HG02798 (cell line): Measurements from ENCODE around the gene SOX12.
"Not testable (repeated sequence)": the region's sequence is repeated elsewhere in the genome, so short reads cannot be mapped to it uniquely, and the experiment has no call there.

Source experiments
- ATAC-seq: cut with Tn5 transposase; IDR thresholded peaks from one replicate; pipeline ENCODE4 v1.9.1; 2021; ENCODE audit warnings: mild to moderate bottlenecking; ENCODE audit not compliant: unreplicated experiment, poor library complexity

Gene SOX12

GRCh38 chr20:358891-359555, 33.7 kb downstream of the SOX12 start:
- no peak for ATAC-seq

DNA sequence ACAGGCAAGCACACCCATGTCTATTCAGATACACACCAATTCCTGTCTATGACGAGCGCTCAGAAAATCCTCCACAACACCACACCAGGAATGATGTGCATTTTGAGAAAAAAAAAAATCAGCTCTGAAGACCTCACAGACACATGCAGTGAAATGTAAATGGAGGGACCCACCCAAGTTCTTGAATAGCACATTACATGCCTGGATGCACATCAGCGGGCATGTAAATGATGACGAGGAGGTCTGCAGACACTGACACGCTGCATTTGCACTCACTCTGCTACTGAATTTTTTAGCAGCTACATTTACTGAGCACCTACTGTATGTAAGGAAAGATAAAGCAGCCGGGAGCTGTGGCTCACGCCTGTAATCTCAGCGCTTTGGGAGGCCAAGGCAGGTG, 36.2 kb downstream of the SOX12 start:
- ATAC-seq: no peak

- no peak for ATAC-seq
Observed at GRCh38 chr20:362271-363254, 37.2 kb downstream of the SOX12 start.

DNA sequence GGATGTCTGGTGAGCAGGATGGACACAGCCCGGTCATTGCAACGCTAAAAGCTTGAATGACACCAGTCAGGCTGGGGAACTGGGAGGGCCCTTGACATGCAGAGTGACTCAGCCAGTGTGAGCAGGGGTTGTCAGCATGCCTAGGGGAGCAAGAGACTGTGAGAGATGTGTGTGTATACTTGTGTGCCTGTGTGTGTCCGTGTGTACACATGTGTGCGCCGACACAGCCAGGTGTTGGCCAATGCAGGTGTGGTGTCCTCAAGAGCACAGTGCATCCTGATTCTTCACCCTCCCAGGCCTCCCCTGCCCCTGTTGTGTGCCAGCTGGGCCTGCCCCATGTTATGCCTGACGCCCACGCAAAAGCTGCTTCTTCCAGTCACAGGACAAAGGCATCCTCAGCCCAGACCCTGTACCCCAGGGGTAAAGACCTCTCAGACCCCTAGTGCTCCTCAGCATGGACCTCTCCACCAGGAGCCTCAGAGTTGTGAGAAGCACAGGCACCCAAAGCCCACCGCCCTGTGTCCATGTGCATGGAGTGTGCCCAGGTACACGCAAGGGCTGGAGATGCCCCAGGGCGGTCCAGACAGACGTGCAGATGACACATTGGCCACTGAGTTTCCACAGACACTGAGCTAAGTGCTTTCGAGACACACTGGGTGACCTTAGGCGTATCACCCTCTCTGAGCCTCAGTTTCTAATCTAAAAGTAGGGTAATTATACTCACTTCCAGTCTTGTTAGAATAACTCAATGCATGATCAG, 38.1 kb downstream of the SOX12 start:
- ATAC-seq: no peak

- no peak for ATAC-seq
Observed at GRCh38 chr20:364905-365794, 39.8 kb downstream of the SOX12 start.

DNA sequence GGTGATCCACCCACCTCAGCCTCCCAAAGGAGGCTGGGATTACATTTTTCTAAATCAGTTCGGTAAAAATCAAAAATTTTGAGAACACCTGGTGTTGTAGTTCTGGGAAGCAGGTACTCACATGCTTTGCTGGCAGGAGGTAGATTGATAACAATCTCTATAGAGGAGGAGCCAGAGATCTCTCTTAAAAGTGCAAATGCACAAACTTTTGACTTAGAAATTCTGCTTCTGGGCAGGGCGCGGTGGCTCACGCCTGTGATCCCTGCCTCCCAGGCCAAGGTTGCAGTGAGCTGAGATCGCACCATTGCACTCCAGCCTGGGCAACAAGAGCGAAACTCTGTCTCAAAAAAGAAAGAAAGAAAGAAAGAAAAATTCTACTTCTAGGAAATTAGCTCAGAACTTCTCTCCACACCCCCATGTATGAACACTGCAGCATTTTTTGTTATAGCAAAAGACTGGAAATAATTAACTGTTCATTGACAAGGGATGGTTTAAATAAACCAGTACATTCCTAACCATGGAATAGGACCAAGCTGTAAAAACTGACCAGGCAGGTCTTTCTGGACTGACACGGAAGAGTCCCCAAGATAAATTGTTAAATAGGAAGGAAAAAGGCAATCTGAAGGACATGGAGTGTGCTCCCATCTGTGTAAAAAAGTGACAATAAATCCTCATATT, 40.8 kb downstream of the SOX12 start:
- no peak for ATAC-seq

- ATAC-seq: no peak
Observed at GRCh38 chr20:366719-367485, 41.5 kb downstream of the SOX12 start.

DNA sequence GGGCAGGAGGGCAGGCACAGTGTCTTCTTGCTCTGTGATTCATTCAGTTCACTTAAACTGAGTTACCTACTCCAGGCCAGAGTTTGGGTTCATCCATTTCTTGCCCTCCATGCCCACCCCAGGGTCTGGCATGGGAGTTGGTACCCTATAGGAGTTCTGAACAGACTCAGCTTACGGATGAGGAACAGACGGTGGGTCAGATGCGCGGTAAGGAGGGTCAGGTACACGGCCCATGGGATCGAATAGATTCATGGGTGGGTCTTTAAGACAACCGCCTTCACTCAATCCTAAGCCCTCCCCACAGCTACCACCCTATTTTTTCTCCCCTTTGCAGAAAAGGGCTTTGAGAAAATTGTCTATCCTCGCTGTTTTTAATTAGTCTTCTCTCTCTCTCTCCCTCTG, 42.1 kb downstream of the SOX12 start:
- ATAC-seq: no peak

GRCh38 chr20:368915-369314, 43.6 kb downstream of the SOX12 start:
- ATAC-seq: no peak

DNA sequence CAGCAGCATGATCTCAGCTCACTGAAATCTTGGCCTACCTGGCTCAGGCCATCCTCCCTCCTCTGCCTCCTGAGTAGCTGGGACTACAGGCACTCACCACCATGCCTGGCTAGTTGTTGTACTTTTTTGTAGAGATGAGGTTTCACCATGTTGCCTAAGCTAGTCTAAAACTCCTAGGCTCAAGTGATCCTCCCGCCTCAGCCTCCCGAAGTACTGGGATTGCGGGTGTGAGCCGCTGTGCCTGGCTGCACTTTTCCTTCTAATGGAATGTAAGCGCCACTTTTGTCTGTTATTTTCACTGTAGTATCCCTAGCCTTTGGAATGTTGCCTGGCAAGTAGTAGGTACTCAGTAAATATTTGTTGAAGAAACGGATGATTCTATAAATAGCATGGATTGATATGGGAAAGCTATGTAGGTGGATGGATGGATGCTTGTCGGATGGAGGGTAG, 44.8 kb downstream of the SOX12 start:
- ATAC-seq: no peak

DNA sequence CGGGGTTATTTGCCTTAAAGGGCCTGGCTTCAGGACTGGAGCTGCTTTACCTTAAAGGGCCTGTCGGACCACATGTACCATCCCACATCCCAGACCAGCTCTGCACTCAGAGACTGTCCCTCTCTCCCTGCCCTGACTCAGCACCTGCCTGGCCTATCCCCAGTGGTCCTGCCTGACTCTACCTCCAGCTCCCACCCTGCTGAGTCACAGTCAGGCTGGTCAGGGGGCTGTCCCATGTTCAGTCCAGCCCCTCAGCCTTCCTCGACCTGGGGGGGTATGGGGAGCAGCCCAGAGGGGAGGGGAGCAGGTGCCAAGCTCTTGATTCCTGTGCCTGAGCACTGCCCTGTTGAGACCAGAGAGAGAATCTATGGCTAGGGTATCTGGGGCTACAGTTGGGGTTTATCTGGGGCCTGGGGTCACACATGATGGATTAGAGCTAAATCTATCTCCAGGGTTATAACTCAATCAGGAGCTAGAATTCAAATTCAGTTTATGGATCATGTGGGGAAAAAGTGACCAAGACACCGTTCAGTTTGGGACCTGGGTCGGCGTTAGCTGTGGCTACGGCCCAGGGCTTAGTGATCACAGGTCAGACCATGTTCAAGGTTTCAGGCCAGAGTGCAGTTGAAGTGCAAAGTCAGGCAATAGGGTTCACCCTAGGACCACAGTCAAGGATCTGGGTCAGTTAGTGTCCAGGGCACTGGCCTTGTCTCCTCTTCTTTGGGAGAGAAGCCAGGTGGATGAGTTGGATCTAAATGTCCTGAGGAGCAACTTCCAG, 45.8 kb downstream of the SOX12 start:
- no peak for ATAC-seq

DNA sequence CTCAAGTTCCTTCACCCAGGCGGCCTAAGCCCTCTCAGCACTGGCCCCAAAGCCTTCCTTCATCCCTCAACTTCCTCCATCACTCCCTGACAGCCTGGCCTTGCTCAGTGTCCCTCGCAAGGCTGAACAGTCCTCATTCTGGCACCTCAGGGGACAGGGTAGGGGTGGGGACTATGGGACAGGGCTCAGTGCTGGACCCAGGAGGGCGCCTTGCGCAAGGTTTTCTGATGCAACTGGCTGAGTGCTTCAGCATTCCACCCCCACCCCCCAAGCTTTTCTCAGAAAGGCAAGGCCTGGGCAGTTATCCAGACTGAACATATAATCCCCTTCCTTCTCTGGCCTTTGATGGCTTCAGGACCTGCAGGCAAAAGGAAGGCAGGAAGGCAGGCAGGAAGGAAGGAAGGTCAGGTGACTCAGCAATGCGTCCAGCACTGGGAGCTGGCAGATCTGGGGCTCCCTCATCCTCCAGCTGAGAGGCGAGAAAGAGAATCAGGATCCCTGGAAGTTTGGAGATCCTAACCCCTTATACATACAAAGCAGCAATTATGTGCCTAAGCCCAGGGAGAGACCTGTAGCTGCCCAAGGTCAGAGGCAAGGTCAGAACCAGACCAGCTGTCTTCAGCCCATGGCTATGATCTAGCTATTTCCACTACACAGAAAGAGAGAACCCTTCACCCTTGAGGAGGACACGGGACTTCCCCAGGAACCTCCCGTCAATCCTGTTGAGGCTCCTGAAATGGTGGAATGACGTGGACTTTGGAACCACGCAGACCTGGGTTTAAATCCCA, 46.6 kb downstream of the SOX12 start:
- ATAC-seq: no peak

- ATAC-seq: not testable (repeated sequence)
Observed at GRCh38 chr20:372543-373082, 47.3 kb downstream of the SOX12 start.

DNA sequence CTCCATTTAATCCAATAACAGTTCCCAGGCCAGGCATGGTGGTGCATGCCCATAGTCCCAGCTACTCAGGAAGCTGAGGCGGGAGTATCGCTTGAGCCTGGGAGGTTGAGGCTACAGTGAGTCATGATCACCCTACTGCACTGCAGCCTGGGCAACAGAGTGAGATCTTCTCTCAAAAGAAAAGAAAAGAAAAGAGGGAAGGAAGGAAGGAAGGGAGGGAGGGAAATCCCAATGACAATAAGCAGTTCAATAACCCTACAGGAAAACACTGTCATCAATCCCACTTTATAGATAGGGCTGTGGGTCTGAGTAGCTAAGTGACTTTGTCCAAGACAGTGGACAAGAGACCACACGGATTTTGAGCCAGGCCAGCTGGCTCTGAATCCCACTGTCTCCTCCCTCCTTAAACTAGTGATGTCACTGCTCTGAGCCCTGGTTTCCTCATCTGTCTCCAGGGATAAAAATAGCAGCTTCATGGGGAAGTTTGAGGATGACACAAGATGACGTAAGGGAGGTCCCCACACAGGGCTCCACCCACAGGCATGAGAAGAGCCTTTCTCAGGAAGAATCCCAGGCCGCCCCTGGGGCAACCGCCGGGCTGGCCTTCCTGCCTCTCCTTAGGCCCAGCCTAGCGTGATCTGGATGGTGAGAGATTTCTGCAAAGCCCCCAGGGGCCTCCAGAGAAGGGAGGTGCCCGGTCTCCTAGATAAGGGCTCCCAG, 48.0 kb downstream of the SOX12 start:
- ATAC-seq: no peak

GRCh38 chr20:375265-375889, 50.0 kb downstream of the SOX12 start:
- ATAC-seq: no peak

DNA sequence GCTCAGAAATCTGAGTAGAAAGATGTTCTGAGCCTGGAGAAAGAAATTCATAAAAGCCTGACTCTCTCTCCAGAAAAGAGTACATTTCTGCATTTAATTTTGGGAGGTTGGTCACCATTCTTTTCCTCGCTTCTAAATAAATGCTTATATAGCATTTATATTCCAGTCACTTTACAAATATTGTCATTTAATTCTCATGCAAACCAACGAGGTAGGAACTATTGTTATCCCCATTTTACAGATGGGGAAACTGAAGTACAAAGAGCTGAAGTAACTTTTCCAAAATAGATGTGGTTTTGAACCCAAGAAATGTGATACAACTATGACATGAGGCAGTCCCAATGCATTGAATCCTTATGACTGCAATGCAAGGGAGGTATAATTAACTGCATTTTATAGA, 50.7 kb downstream of the SOX12 start:
- ATAC-seq: no peak
